ENCODE results near the gene AP2A2. TPM values are rescaled to one million over a fixed set of nuclear protein-coding genes. Genes with fewer than 3 reads are reported as not detected.

AP2A2 gene
- total RNA-seq, 2 donors from 2014 or later, result 58.1 to 58.6 TPM

DNA sequence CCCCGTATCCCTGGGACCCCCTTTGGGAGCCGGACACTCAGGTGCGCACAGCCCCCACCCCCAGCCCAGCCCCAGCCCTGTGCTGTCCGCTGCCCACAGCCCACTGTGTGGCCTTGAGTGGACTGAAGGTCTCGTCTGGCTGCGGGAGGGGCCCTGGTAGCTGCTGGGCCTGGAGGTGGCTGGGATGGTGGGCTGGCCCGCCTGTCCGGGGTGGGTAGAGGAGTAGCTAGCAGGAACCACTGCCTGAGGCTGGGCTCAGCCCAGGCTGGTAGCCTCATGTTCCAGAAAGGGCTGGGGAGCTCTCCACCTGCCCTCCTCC, 115.4 kb downstream of the AP2A2 start:
- ATAC-seq, result no peak
- intact Hi-C loops (cut with DNase I), result loop anchor here in 1 of 2 donors (10.0 kb wide), 1 partner anchor 186 kb away; no protein-coding TSS in a partner anchor
- DNase-seq, result no peak

DNA sequence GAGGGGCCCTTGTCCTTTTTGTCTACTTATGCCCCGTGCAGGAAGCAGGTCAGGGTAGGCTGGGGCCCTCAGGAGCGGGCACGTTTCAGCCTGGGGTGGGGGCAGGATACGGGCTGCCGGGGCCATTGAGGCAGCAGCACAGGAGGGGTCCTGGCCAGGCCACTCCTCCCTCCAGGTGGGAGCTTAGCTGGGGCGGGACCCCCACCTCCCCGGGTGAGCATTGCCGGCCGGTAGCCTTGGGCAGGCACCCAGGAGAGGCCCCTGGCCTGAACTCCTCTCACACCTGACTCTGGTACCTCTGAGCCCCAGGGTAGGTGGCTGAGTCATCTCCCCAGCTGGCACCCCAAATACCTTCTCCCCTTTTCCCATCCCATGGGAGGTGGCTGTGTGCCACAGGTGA, 115.8 kb downstream of the AP2A2 start:
- ATAC-seq (no peak), DNase-seq (peak; percentile 17)
- intact Hi-C loops (cut with DNase I), result loop anchor here in 1 of 2 donors (10.0 kb wide), 1 partner anchor 187 kb away; no protein-coding TSS in a partner anchor

DNA sequence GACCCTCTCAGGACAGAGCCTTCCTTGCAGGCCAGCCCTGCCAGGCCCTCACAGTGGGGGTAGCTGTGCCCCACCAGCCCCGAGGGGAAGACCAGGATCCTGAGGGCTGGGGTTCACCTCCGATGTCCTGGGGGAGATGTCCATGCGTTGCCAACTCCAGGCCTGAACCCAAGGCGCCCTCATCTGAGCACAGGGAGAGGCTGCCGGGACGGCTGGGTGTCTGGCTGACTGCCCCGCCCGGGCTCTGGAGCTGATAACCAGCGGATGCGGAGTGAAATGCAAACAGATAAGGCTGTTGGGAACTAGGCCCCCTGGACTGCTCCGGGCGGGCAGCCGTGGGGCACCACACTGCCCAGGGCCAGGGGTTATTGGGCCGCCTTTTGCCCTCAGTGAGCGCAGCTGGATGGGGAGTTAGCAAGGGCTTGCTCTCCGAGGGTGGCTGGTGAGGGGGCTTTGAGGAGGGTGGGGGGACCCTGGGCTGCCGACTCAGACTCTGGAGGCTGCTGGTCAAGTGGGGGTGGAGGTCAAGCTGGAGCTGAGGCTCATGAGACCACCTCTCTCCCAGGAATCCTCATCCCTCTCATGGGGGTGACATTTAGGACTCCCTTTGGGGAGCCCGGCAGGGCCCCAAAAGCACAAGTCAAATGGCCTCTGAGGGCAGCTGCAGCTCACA, 116.4 kb downstream of the AP2A2 start:
- peak in 1 of 2 donors; percentile 39 for ATAC-seq

DNA sequence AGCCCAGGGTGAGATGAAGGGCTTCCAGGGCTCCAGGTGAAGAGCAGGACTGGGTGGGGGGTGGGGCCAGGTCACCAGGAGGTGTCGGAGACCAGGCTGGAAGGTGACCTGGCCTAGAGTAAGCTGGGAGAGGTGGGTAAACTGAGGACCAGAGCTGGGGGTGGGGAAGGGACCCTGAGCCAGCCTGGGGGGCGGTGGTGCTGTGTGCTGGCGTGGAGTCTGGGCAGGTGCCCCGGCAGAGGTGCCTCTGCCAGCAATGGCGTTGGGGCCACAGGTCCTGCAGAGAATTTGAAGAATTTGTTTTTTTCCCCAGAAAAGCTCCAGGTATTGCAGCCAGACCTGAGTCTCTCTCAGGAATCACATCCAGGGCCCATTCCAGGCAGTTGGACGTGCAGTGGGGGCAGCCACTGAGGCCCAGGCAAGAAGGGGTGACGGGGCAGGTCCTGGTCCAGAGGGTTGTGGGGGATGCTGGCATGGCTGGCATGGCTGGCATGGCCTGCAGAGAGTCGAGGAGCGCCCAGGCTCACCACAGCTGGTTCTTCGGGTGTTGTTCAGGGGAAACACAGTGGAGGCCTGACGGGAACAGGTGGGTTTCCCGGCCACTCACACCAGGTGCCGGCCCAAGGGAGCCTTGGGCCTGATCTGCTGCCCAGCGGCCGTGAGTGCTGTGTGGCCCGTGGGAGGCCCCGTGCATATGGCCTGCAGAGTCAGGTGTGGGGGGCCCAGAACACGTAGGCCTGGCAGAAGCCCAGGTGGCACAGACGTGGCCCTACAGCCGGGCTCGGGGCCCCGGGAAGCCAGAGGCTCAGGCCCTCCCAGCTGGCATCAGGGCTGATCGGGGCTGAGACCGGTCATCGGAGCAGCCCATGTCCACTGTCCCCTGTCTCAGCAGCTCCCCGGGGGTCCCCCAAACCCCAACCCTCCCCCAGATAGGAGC, 117.2 kb downstream of the AP2A2 start:
- DNase-seq, result peak; percentile 18
- no peak for ATAC-seq
- intact Hi-C loops (cut with DNase I), result loop anchor here in 1 of 2 donors (10.0 kb wide), 1 partner anchor 188 kb away; no protein-coding TSS in a partner anchor

More for the DNA sequence above, 116.4 kb downstream of the AP2A2 start:
- intact Hi-C loops (cut with DNase I), result loop anchor here in 1 of 2 donors (10.0 kb wide), 1 partner anchor 187 kb away; no protein-coding TSS in a partner anchor
- peak; percentile 55 for DNase-seq

DNA sequence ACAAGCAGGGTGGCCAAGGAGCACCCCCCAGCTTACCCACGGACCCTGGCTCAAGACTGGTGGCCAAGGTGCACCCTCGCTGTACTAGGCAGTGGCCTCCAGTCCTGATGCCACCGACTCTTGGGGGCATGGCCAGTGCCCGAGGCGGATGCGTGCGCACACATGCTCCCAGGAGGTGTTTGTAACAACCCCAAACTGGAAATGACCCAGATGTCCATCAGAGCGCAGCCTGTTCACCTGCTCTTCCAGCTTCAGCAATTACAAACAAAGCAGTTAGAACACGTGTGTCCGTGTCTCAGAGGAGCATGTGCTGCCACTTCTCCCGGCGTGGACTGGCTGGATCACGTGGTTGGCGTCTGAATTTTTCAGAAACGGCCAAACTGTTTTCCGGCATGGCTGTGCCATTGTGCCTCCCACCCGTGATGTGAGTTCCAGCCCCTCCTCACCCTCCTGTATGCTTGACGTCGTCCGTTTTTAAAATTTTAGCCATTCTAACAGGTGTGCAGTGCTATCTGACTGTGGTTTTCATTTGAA, 118.0 kb downstream of the AP2A2 start:
- intact Hi-C loops (cut with DNase I), result loop anchor here in 1 of 2 donors (10.0 kb wide), 1 partner anchor 189 kb away; no protein-coding TSS in a partner anchor
- ATAC-seq (no peak), DNase-seq (no peak)

DNA sequence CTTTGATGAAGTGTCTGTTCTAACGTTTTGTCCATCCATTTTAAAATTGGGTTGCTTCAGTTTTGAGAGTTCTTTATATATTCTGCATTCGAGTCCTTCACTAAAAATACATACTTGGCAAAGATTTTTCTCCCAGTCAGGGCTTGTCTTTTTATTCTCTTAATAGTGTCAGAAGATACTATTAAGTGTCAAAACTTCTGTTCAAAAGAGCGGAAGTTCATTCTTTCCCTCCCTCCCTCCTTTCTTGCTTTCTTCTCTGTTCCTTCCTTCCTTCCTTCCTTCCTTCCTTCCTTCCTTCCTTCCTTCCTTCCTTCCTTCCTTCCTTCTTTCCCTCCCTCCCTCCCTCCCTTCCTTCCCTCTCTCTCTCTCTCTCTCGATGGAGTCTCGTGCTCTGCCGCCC, 118.5 kb downstream of the AP2A2 start:
- ATAC-seq, result no peak

DNA sequence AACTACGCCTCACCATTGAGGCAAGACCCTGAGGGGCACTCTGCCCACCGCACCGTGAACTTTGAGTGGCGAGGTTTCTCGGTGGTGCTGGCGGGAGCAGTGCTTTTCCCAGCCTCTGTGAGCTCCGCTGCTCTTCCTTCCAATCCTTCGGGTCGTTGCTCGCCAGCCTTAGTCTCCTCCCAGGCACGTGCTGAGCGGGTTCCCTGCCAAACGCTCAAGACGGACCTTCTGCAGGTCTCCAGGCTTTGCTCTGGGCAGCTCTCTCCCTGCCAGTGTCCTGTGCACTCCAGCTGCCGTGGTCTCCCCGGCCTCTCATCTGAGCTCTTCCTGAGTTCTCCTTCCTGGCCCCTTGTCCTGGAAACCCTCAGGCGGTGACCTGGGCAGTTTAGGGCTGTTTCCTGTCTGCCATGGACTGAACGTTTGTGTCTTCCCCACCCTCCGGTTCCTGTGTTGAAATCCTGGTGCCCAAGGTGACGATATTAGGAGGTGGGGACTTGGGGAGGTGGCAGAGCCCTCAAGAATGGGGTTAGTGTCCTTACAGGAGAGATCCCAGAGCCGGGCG, 122.0 kb downstream of the AP2A2 start:
- DNase-seq, result no peak
- no peak for ATAC-seq
- intact Hi-C loops (cut with DNase I), result loop anchor here in 1 of 2 donors (10.0 kb wide), 1 partner anchor 193 kb away; no protein-coding TSS in a partner anchor

More for the DNA sequence above, 118.5 kb downstream of the AP2A2 start:
- no peak for DNase-seq
- intact Hi-C loops (cut with DNase I), result loop anchor here in 1 of 2 donors (10.0 kb wide), 1 partner anchor 189 kb away; no protein-coding TSS in a partner anchor

DNA sequence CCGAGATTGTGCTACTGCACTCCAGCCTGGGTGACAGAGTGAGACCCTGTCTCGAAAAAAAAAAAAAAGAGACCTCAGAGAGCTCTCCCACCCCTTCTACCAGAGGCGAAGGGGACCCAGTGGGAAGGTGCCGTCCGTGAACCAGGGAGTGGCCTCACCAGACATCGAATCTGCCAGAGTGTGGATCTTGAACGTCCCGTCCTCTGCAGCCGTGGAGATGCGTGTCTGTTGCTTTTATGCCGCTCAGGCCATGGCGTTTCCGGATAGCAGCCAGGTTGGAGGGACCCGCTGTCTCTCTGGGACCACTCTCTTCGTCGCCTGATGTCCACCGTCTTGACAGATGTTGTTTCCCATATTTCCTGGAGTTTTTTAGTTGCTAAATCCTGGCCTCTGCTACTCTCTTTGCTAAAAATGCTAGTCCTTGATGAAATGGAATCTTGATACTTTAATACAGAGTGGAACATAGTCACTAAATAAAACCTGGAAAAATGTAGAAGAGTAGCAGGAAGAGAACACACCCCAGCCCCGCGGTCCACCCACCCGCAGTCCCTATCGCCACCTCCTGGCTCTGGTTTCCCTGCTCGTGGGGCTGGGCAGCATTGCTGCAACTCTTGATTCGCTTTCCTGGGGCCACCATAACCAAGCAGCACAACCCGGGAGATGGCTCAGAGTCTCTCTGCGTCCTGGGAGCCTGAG, 122.9 kb downstream of the AP2A2 start:
- ATAC-seq (no peak), DNase-seq (no peak)
- intact Hi-C loops (cut with DNase I), result loop anchor here in 1 of 2 donors (10.0 kb wide), 1 partner anchor 194 kb away; no protein-coding TSS in a partner anchor

DNA sequence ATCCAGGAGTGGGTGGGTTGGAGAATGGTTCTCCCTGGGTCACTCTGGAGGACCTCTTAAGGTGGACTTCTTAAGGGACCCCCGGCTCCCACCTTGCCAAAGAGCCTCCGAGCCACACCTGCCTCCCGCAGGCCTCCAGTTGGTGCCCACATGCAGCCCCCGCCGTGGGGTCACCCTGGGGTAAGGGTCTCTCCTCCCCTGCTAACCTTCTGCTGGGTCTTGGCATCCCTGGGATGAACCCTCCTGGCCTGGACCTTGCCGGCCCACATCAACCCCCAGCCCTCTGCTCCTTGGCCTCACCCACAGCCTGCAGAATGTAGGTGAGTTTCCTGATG, 123.4 kb downstream of the AP2A2 start:
- intact Hi-C loops (cut with DNase I), result loop anchor here in 1 of 2 donors (10.0 kb wide), 1 partner anchor 194 kb away; no protein-coding TSS in a partner anchor
- ATAC-seq (no peak), DNase-seq (no peak)

DNA sequence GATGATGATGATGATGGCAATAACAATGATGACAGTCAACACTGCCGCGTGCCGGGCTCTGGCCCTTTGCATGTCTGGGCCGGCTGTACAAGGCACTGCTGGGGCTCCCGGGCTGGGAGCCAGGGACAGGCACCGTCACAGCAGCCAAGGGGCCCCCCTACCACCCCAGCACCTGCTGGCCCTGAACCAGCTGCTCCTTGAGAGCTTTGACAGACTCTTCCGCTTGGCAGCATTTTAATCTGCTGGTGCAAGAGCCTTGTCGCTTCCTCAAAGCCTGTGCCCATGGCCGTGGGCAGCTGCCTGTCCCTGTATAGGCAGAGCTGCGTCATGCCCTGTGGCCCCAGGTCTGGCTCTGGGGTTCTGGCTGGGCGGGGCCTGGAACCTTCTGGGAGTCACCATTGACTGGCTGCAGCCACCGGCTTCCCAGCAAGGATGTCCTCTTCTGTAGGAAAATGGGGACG, 123.8 kb downstream of the AP2A2 start:
- no peak for DNase-seq

DNA sequence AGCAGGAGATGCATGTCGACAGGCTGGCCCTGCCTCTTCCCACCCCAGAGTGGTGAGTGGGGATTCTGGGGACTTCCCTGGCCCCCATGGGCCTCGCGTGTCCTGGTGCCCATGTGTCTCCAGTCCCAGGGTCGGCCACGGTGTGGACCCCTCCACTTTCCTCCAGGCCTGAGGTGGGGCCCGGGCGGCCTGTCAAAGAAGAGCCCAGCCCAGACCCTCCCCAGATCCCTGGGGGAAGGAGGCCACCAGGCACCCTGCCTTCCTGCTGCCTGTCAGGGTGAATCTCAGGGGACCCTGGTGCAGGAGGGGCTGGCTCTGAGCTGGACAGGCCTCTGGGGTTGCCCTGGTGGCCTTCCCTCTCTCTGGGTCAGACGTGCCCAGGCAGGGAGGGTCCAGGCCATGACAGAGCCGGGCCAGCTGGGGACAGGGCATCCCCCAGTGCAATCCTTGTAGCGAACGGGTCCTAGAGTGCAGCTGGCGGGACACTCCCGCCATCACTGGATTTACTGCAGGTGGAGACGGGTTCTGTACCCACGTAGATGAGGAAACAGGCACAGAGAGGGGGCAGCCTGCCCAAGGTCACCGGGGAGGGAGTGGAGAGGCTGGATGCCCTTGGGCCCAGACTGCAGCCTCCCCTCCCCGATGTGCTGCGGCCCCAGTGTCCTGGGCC, 124.4 kb downstream of the AP2A2 start:
- intact Hi-C loops (cut with DNase I), result loop anchor here (5.0 to 10.0 kb wide), 3 partner anchors 125 to 203 kb away; partner anchors contain the start of gene AP2A2 (in 1 of the 2)
- no peak for ATAC-seq
- no peak for DNase-seq

More for the DNA sequence above, 123.8 kb downstream of the AP2A2 start:
- no peak for ATAC-seq
- intact Hi-C loops (cut with DNase I), result loop anchor here in 1 of 2 donors (10.0 kb wide), 1 partner anchor 195 kb away; no protein-coding TSS in a partner anchor

DNA sequence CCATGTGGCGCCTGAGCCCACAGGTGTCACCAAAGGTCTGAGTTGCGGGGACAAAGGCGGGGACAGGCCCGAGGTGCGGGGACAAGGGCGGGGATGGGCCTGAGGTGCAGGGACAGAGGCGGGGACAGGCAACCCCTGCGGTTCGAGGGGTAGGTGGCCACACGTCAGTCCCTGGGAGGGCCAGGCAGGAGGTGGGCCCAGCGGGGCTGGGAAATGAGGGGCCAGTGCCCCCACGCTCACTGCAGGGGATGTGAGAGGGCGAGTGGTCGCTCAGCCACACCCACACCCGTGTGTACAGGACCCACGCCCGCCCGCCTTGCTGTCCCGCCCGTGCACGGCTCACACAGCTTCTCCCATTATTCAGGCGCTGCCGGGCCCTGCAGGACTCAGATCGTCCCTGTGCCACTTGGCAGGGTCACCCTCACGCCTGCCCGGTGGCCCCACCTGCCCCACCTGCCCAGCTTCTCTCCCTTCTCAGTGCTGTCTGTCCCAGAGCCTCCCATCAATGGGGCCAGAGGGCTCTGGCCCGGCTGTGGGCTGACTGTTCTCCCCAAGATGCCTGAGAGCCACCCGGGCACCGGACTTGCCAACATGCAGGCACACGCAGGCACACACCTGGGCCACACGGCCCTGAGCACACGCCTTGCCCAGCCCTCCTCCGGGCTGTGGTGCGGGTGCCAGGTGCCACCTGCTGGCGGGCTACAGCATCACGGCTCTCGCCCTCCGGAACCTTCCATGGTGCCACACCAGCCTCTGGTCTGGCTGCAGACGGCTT, 125.1 kb downstream of the AP2A2 start:
- DNase-seq (peak; percentile 57), ATAC-seq (peak; percentile 89 to 91)
- intact Hi-C loops (cut with DNase I), result loop anchor here in 1 of 2 donors (5.0 to 10.0 kb wide), 2 partner anchors 126 to 203 kb away; partner anchors contain the start of gene AP2A2

DNA sequence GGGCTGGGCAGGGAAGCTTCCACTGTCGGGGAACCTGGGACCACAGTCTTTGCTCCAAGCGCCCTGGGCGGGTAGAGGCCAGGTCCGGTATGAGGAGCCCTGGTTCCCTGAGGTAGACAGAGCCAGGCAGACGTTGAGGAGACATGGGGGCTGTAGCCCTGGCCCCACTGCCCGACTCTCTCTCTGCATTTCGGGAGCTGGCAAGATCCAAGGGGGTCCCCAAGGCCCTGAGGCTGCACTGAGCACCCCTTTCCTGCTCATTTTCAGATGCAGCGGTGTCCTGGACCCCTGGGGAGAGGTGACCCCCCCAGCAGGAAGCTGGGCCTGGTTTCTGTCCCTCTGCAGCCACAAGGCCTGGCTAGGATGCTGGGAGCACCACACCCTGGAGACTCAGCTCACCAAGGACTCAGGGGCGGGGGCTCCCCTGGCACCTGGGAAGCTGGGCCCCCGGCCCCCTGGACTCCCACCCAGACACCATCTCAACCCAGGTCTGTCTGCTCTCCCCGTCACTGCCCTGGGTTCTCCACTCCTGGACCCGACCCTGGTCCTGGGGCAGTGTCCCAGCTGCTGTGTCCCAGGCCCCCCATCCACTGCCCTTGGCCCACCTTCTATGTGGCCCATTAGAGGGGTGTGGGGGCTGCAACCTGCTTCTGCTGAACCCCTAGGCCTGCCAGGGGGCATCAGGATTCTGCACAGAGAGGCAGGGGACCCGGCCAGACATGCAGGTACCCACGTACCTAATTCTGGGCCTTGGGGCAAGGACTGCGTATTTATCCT, 125.9 kb downstream of the AP2A2 start:
- peak; percentile 15 for DNase-seq
- ATAC-seq, result no peak
- intact Hi-C loops (cut with DNase I), result loop anchor here in 1 of 2 donors (5.0 to 10.0 kb wide), 2 partner anchors 127 to 204 kb away; partner anchors contain the start of gene AP2A2

DNA sequence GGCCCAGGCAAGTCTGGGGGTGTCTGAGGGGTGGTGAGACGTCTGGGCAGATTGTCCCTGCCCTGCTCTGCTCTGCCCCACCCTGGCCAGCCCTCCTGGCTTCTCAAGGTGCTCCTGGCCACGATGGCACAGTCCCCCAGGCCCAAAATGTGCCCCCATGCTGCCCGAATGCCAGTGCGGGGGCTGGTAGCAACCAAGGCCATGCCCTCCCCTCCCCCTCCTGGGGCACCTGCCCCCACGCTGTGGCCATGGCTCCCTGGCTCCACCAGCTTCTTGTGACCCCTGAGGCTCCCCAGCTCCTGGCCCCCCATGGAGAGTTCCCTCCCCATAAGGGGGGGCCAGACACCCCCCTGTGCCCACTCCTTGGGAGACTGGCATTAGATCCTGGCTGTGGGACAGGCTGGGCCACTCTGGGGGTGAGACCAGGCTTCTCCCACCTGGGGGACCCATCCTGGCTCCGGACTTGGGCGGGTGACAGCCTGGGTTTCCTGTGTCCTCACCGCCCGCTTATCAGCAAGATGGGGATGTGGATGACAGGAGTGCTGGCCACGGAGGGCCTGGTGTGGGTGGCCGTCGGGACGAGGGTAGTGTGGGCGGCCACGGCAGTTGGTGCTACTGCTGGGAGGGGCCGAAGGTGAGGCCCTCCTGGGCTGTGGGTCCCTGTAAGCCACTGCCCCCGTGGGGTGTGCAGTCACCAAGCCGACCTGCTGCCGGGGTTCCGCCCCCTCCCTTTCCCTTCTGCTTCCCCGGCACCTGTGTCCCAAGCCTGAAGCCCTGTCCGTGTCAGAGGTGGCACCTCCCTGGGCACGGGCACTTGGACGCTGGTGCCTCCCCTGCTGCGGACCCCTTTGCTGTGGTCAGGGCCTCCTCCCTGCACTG, 126.7 kb downstream of the AP2A2 start:
- intact Hi-C loops (cut with DNase I), result loop anchor here in 1 of 2 donors (5.0 to 10.0 kb wide), 2 partner anchors 128 to 205 kb away; partner anchors contain the start of gene AP2A2
- DNase-seq, result peak; percentile 17
- no peak for ATAC-seq

Measured in left cardiac atrium (tissue), 4 donors.